Adrenal gland (tissue), 12 donors: Measurements from ENCODE around the gene PIP4K2C. TPM values are rescaled to one million over a fixed set of nuclear protein-coding genes. Genes with fewer than 3 reads are reported as not detected.
A peak's percentile ranks its signal among the peaks of the same experiment; 100 is the strongest.

Experiments
- DNase-seq, 7 donors: peaks; one replicate each; pipeline ENCODE4 v3.0.0-alpha.2; 2019 to 2020
- H3K27ac ChIP-seq, 5 donors: fragments of 200-600 bp; sonication (generic) in 4 of 5; 1 replicate in 3 of 5; 2 replicates in 2 of 5; pipeline versions ENCODE4 v1.5.1 to v1.8.0; 2016 to 2020; ENCODE audit warnings: mild to moderate bottlenecking in 1 of 5
- H3K27me3 ChIP-seq: fragments of 200-600 bp; 2 replicates; pipeline ENCODE4 v1.8.0; 2021
- H3K36me3 ChIP-seq, 2 donors: fragments of 200-600 bp; replicated peaks in 1 of 2; 1 replicate in 1 of 2; 2 replicates in 1 of 2; pipeline versions ENCODE4 v1.5.1 to v1.8.0; 2018 to 2022
- H3K4me1 ChIP-seq, 2 donors: fragments of 200-600 bp; replicated peaks in 1 of 2; 1 replicate in 1 of 2; 2 replicates in 1 of 2; pipeline versions ENCODE4 v1.5.1 to v1.8.0; 2018 to 2021
- H3K4me3 ChIP-seq, 4 donors: fragments of 200-600 bp; sonication (generic) in 3 of 4; one replicate each; pipeline ENCODE4 v1.5.1; 2016 to 2018
- H3K9me3 ChIP-seq, 3 donors: fragments of 200-600 bp; sonication (generic) in 1 of 3; replicated peaks in 1 of 3; 1 replicate in 2 of 3; 2 replicates in 1 of 3; pipeline versions ENCODE4 v1.5.1 to v1.8.0; 2016 to 2021
- POLR2A ChIP-seq, 2 donors: fragments of 450-650 bp; IDR thresholded peaks; one replicate each; pipeline ENCODE4 v1.6.1; 2017; ENCODE audit warnings: antibody characterized with exemption in 2 of 2, mild to moderate bottlenecking in 2 of 2, moderate library complexity in 1 of 2
- WGBS, 4 donors: extraction: QIAGEN DNeasy Blood & Tissue Kit in 2 of 4; methylation state at CpG; one replicate each; pipeline versions ENCODE4 v1.1.5 to v1.1.7; 2013 to 2017; 5-methylcytosine and 5-hydroxymethylcytosine counted together
- intact Hi-C, 2 donors: fragments of 100-400 bp; cut with DNase I; formaldehyde crosslinking; loops; one replicate each; pipeline versions ENCODE4 v1.14.1 to v1.15.0; 2022 to 2023
- polyA plus RNA-seq, 3 donors: library from polyadenylated mRNA; stranded (reverse); fragments of 200-250 nt in 2 of 3; fragments of 350-450 nt in 1 of 3; fragmentation: Illumina TruSeq in 1 of 3; extraction: RNeasy Lipid Tissue Mini Kit (QIAGEN cat#74804) in 1 of 3; gene quantifications; one replicate each; pipeline ENCODE4 v1.2.3, GENCODE V29; 2013 to 2014
- total RNA-seq, 9 donors: library from RNA; depleted of rRNA in 4 of 9; stranded (reverse); fragments of >200 nt in 4 of 9; fragments of 120-200 nt in 1 of 9; fragmentation: NEBNext Ultra II Directional in 1 of 9; extraction: Animal tissue kit (Norgen Biotek cat#: 25700) in 1 of 9; gene quantifications; one replicate each; pipeline versions ENCODE4 v1.1.0 to v1.2.4, GENCODE V29; 2013 to 2023
- TF ChIP-seq, protein P1 (sequence below), 6 experiments: fragments of 450-650 bp in 4 of 6; fragments of 200-600 bp in 2 of 6; sonication (generic) in 1 of 6; IDR thresholded peaks; 1 replicate in 5 of 6; 2 replicates in 1 of 6; pipeline versions ENCODE4 v1.5.1 to v1.8.0; 2016 to 2021; ENCODE audit warnings: antibody characterized with exemption in 6 of 6, mild to moderate bottlenecking in 2 of 6, moderate library complexity in 1 of 6
- donor health status: healthy with polysubstance abuse.
- donor health status: Bipolar disorder and iron deficiency.
- donor health status: DM: yes; HTN: yes; CAD: no.
- donor health status: DM: no; HTN: no; CAD: no.
- donor health status: DM: no; HTN: no; CAD: no.
- donor health status: DM: yes; HTN: yes; CAD: no.

The PIP4K2C gene
- total and polyA plus RNA-seq, 12 donors, result 8.1 to 75.9 (median 28.2) TPM

- Histone ChIP-seq H3K9me3 (no peaks in the 10 kb centered on the region), H3K27me3 (no peaks in the 10 kb centered on the region), H3K27ac (peak overlapping the region in 1 of 5 donors; percentile 90), H3K4me1 (peaks cover 25 to 29% of the 10 kb centered on the region in 2 donors), H3K4me3 (no peak overlapping the region), H3K36me3 (peaks cover 0 to 13% of the 10 kb centered on the region in 2 donors)
- 76 to 86% (median 82%) methylated on average over 9 to 12 of the region's 12 CpGs for WGBS, 4 donors
- TF ChIP-seq POLR2A (IDR thresholded peaks at IDR 0.05), result no peak
- TF ChIP-seq, protein P1, sequence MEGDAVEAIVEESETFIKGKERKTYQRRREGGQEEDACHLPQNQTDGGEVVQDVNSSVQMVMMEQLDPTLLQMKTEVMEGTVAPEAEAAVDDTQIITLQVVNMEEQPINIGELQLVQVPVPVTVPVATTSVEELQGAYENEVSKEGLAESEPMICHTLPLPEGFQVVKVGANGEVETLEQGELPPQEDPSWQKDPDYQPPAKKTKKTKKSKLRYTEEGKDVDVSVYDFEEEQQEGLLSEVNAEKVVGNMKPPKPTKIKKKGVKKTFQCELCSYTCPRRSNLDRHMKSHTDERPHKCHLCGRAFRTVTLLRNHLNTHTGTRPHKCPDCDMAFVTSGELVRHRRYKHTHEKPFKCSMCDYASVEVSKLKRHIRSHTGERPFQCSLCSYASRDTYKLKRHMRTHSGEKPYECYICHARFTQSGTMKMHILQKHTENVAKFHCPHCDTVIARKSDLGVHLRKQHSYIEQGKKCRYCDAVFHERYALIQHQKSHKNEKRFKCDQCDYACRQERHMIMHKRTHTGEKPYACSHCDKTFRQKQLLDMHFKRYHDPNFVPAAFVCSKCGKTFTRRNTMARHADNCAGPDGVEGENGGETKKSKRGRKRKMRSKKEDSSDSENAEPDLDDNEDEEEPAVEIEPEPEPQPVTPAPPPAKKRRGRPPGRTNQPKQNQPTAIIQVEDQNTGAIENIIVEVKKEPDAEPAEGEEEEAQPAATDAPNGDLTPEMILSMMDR (IDR thresholded peaks at IDR 0.05), result no peak
- DNase-seq, result no peak
- intact Hi-C loops, result no loop called here
These were observed 17.1 kb downstream of the PIP4K2C start for GRCh38 chr12:57607958-57608663.

DNA sequence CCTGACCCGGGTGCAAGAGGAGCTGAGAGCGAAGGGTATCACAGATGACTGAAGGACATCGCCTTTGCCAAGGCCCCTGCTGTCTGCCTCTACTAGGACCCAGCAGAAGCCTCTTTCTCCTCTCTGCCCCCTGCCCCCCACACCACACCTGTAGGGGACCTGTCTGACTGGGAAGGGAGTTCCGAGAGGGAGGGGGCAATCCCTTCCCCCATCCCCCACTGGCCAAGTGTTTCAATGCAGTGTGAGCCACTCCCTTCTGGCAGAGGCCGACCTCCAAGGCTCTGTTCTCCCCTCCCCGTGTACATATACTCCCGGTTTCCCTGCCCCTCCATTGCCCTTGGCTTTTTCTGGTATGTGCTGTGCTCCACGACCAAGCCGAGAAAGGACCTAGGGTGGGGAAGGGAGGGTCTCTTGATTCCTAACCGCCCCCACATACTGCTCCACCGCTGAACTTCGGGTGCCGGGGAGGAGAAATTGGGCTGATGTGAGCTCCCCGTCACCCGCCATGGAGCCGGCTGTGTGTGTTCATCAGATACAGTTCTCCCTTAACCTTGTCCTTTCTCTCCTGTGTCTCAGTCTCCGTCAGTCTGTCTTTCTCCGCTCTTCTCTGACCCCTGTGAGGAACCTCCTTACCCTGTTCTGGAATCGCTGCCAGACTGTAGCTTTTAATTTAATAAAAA lies 18.2 kb downstream of the PIP4K2C start:
- WGBS, 4 donors, result 68 to 75% (median 71%) methylated on average over 19 of the region's 19 CpGs
- H3K27me3 ChIP-seq, result no peaks in the 10 kb centered on the region
- intact Hi-C loops, result no loop called here
- H3K36me3 ChIP-seq, result peaks cover 0 to 13% of the 10 kb centered on the region in 2 donors
- TF ChIP-seq, protein P1 (IDR thresholded peaks at IDR 0.05), result no peak
- TF ChIP-seq POLR2A (IDR thresholded peaks at IDR 0.05), result no peak
- DNase-seq, result no peak
- H3K27ac ChIP-seq, result peak overlapping the region in 3 of 5 donors; percentile 15 to 90 (median 66)
- peak overlapping the region in 1 of 4 donors; percentile 27 for H3K4me3 ChIP-seq
- peaks cover 16 to 18% of the 10 kb centered on the region in 2 donors for H3K4me1 ChIP-seq
- H3K9me3 ChIP-seq, result no peaks in the 10 kb centered on the region

DNA sequence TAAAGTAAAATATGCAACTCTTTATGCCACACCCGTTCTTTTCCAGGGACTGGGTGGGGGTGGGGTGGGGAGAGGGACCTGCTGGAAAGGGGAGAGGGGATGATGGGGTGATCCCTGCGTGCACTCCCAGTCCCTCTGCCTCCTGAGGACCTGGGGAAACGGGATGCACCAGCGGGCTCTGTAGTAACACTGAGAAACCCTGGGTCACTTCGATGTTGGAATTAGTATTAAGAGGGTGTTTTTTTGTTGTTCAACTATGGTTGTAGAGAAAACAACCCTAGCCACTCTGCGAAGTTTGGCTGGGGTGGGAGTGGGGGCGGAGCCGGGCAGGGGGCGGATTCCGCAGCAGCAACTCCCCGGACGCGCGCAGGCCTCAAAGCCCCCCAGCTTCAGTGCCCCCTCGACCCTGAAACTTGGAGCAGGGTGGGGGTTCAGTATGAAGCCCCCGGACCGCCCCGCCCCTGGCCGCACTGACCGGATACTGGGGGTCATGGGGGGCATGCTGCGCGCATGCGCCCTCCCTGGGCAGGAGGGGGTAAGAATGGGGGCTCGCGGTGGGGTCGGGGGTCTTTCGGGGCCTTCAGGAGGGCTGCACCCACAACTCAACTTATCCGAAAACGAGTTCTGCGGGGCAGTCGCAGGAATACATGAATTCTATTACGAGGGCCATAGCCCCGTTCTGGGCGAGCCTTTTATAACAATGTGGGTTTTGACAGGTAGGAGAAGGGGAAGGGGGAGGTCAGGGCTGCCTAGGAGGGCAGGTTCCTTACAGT lies 19.0 kb downstream of the PIP4K2C start:
- no peak for DNase-seq
- H3K4me1 ChIP-seq, result peaks cover 14 to 16% of the 10 kb centered on the region in 2 donors
- no peaks in the 10 kb centered on the region for H3K9me3 ChIP-seq
- TF ChIP-seq, protein P1 (IDR thresholded peaks at IDR 0.05), result no peak
- TF ChIP-seq POLR2A (IDR thresholded peaks at IDR 0.05), result no peak
- intact Hi-C loops, result no loop called here
- H3K4me3 ChIP-seq, result peak overlapping the region in 1 of 4 donors; percentile 90
- no peaks in the 10 kb centered on the region for H3K27me3 ChIP-seq
- H3K36me3 ChIP-seq, result peaks cover 0 to 13% of the 10 kb centered on the region in 2 donors
- 27 to 39% (median 30%) methylated on average over 24 to 34 of the region's 34 CpGs for WGBS, 4 donors
- peak overlapping the region in 3 of 5 donors; percentile 38 to 90 (median 66) for H3K27ac ChIP-seq
